Mesodermal cell (in vitro differentiated cells): ENCODE results near the gene ID3.

Experiments
- H3K27ac ChIP-seq: 2 replicates; pipeline ENCODE4 v1.7.0; 2013; ENCODE audit warnings: mild to moderate bottlenecking, low read depth, low read length, moderate library complexity; ENCODE audit not compliant: severe bottlenecking
- H3K36me3 ChIP-seq: 2 replicates; pipeline ENCODE4 v1.7.1; 2013; ENCODE audit warnings: mild to moderate bottlenecking, low read length, moderate library complexity; ENCODE audit not compliant: control insufficient read depth, insufficient read depth
- H3K4me1 ChIP-seq: one replicate; pipeline ENCODE4 v1.7.1; 2013; ENCODE audit warnings: mild to moderate bottlenecking, low read length; ENCODE audit not compliant: insufficient read depth, control insufficient read depth, poor library complexity, severe bottlenecking
- H3K4me3 ChIP-seq: 2 replicates; pipeline ENCODE4 v1.7.0; 2013; ENCODE audit warnings: low read length, control low read depth, mild to moderate bottlenecking; ENCODE audit not compliant: insufficient read depth, poor library complexity, severe bottlenecking; ENCODE audit errors: extremely low read depth
- H3K9me3 ChIP-seq: 2 replicates; pipeline ENCODE4 v1.7.1; 2013; ENCODE audit warnings: mild to moderate bottlenecking, low read length, moderate library complexity; ENCODE audit not compliant: control insufficient read depth
- WGBS, 2 experiments: methylation state at CpG; one replicate each; pipeline ENCODE4 v1.1.5; 2013; ENCODE audit warnings: missing lambda C conversion rate in 2 of 2; ENCODE audit not compliant: insufficient coverage in 2 of 2; 5-methylcytosine and 5-hydroxymethylcytosine counted together

The ID3 gene

DNA sequence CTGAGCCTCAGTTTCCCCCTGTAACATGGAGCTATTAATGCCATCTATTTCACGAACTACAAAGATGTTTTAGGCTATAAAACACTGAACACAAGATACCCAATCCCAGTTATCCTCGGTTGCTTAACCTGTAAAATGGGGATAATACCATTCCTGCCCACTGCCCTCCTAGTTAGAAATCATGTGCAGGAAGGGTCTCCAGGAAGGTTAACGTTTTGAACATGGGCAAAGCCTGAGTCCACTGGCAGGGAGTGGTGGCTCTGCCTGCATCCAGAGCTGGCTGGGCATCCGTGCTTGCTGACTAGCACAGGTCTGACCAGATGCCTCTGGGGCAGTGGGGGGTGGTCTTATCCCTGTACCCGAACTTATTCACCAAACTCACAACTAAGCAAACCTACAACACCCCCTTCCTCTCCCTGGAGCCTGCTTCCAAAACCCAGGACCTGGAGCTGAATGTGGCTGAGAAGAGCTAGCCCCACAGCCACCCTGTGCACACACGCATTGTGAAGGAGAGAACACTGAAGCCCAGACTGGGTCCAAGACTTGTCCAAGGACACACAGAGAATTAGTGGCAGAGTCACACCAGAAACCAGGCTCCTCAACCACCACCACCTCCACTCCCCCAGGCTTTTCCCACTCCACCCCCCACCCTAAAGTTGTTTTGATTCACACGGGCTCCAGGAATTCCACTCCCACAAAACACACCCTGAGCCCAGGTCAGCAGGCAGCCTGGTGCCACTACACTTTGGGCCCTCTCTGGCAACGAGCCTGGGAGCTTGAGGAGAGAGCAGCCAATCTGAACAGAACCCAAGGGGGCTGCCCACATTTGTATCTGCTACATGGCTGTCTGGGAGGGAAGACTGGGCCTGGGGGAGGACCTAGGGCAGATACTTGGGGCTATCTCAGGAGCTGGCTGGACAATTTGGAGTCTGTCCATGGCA, 29.9 kb downstream of the ID3 start:
- WGBS, 2 experiments = 78 to 88% methylated on average over 4 to 6 of the region's 8 CpGs
- H3K4me3 ChIP-seq = no peak overlapping the region
- no peaks in the 10 kb centered on the region for H3K9me3 ChIP-seq
- no peaks in the 10 kb centered on the region for H3K36me3 ChIP-seq
- H3K27ac ChIP-seq = no peak overlapping the region
- H3K4me1 ChIP-seq = no peaks in the 10 kb centered on the region

DNA sequence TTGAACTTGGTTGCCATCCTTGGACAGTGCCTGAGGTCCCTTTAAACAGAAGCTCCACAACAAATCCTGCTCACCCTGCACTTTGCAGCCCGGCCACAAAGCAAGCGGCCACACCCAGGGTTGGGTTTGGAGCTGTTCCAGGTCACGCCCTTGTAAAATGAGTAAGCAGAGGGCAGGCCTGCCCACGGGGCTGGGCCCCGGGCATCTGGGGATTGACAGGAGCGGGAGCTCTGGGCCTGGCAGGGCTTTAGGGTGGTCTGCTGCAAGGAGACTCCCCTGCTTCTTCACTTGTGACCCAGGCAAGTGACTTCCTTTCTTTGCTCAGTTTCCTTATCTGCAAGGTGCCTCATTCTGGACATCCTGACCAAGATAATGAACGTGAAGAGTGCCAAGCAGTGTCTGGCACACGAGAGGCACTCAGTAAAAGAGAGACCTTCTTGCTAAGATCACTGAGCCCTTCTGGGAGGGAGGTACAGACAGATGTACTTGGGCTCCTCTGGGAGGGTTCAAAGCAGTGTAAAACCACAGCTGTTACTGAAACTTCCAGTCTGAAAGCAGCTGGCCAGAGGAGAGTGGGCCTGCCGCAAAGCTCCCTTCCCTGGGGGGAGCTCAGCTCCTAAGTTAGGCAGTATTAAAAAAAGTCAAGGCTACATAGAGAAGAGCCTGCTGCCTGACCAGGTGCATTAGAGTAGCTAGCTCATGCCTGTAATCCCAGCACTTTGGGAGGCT, 30.9 kb downstream of the ID3 start:
- Histone ChIP-seq H3K27ac (no peak overlapping the region), H3K4me3 (no peak overlapping the region), H3K9me3 (no peaks in the 10 kb centered on the region), H3K4me1 (no peaks in the 10 kb centered on the region), H3K36me3 (no peaks in the 10 kb centered on the region)
- 75 to 78% methylated on average over 7 to 9 of the region's 9 CpGs for WGBS, 2 experiments

DNA sequence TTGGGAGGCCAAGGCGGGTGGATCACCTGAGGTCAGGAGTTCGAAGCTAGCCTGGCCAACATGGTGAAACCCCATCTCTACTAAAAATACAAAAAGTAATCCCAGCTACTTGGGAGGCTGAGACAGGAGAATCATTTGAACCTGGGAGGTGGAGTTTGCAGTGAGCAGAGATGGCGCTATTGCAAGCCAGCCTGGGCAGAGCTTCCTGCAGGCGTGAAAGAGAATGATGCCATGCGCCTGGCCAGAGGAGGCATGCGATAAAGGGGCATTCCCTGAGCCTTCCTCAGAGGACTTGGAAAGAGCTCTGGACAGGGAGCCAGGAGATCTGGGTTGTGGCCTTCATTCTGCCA, 31.4 kb downstream of the ID3 start:
- 92 to 98% methylated on average over 4 of the region's 6 CpGs for WGBS, 2 experiments
- Histone ChIP-seq H3K4me3 (no peak overlapping the region), H3K36me3 (no peaks in the 10 kb centered on the region), H3K27ac (no peak overlapping the region), H3K4me1 (no peaks in the 10 kb centered on the region), H3K9me3 (no peaks in the 10 kb centered on the region)

DNA sequence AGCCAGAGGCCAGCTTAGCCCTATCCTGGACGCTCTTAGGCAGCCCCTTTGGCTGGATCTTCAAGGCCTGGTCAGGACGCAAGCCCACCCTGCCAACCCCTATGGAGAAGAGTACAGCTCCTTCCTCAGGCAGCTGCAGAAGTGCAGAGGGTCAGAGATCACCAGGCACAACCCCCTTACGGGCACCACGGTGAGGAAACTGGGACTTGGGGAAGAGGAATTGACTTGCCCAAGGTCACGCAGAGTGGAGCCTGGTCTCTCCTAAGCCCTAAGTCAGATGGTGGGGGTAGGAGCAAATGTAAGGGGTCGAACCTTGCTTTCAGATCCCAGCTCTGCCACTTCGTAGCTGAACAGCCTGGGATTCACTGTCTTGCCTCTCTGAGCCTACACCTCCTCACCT, 31.9 kb downstream of the ID3 start:
- H3K36me3 ChIP-seq = no peaks in the 10 kb centered on the region
- H3K9me3 ChIP-seq = no peaks in the 10 kb centered on the region
- no peaks in the 10 kb centered on the region for H3K4me1 ChIP-seq
- no peak overlapping the region for H3K4me3 ChIP-seq
- 97 to 100% methylated on average over 5 to 6 of the region's 7 CpGs for WGBS, 2 experiments
- H3K27ac ChIP-seq = no peak overlapping the region

DNA sequence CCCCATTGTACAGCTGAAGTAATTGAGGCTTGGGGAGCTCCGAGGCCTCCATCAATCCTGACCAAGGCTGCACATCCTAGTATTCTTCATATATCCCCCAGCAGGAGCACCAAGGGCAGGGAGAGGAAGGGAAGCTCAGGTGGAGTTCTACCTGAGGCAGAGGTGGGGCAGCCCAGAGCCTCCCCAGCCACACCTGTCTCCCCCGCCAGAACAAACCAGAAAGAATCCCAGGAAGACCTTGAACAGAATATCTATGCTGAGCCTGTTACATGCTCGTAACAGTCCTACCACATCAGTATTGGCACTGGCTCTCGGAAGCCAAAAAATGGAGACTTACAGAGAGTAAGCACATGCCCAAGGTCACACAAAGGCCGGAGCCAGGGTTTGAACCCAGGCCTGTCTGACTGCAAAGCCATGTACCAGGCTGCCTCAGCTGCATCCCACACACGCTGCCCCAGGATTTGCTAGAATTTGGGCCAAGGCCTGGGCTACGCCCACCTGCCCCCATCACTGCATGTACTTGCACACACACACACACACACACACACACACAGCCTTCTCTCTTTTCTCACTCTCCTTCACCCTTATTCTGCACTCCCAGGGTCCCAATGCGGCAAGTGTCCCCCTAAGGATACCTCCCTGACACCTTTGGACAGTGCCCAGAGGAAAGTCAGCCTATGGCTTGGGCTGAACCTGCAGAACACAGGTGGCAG, 32.8 kb downstream of the ID3 start:
- H3K4me3 ChIP-seq = no peak overlapping the region
- WGBS, 2 experiments = 91 to 96% methylated on average over 7 of the region's 8 CpGs
- no peak overlapping the region for H3K27ac ChIP-seq
- no peaks in the 10 kb centered on the region for H3K4me1 ChIP-seq
- no peaks in the 10 kb centered on the region for H3K36me3 ChIP-seq
- H3K9me3 ChIP-seq = no peaks in the 10 kb centered on the region

DNA sequence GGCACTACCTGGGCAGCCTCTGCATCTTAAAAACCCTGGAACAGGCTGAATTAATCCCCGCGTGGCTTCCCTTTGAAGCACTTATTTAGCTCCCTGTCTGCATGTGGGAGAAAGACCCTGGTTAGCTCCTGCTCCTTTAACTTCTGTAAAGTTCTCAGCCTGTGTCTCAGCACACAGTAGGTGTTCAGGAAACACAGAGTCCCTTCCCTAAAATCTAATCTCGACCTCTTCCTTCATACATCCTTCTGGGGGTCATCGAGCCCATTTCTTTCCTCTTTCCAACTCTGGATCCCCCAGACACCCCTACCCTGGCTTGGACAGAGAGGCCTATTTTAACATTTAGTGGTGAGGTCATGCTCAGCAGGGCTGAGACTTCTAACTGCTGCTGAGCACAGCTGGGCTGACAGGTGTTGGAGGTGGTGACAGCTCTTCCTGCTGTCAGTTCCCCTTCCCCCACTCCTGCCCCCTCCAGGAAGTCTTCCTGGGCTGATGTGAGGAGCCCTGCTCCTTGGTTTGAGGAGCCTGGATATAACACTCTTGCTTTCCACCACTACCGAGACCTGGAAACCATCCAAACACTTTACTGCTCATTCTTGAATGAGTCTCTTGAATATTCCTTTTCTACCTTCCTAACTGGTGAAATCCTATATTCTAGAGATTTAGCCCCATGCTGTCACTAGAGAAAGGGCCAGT, 33.6 kb downstream of the ID3 start:
- Histone ChIP-seq H3K36me3 (no peaks in the 10 kb centered on the region), H3K4me3 (no peak overlapping the region), H3K9me3 (no peaks in the 10 kb centered on the region), H3K4me1 (no peaks in the 10 kb centered on the region), H3K27ac (no peak overlapping the region)
- 63 to 69% methylated on average over 3 to 4 of the region's 5 CpGs for WGBS, 2 experiments

- WGBS, 2 experiments = 59 to 72% methylated on average over 4 to 6 of the region's 9 CpGs
Observed at GRCh38 chr1:23524716-23525401, 34.4 kb downstream of the ID3 start.

DNA sequence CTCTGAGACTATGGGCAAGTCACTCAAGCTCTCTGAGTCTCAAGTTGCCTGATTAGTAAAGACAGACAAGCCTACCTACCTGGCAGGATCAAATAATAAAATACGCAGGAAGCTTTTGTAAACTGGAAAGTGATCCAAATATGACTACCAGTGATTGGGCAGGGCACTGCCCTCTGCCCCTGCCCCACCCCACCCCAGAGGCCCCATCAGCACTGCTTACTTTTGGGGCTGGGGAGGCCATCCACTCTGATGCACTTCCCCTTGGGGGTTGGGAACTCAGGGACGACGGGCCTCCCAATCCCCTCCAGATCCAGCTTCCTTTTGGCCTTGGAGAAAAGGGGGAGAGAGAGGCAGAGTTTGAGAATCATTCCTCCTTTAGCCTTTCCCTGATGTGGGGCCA, 35.1 kb downstream of the ID3 start:
- WGBS, 2 experiments = 100% methylated on average over 1 of the region's 3 CpGs; no CpG with 5 or more reads in 1 of the 2 experiments
- no peak overlapping the region for H3K4me3 ChIP-seq

More at GRCh38 chr1:23524716-23525401, 34.4 kb downstream of the ID3 start:
- no peak overlapping the region for H3K27ac ChIP-seq
- no peaks in the 10 kb centered on the region for H3K4me1 ChIP-seq
- no peak overlapping the region for H3K4me3 ChIP-seq
- no peaks in the 10 kb centered on the region for H3K36me3 ChIP-seq
- H3K9me3 ChIP-seq = no peaks in the 10 kb centered on the region

GRCh38 chr1:23522244-23522982, 36.9 kb downstream of the ID3 start:
- Histone ChIP-seq H3K4me3 (no peak overlapping the region), H3K36me3 (no peaks in the 10 kb centered on the region), H3K9me3 (no peaks in the 10 kb centered on the region), H3K27ac (no peak overlapping the region), H3K4me1 (no peaks in the 10 kb centered on the region)
- WGBS, 2 experiments = 89 to 94% methylated on average over 5 to 6 of the region's 7 CpGs

More for the DNA sequence above, 35.1 kb downstream of the ID3 start:
- Histone ChIP-seq H3K4me1 (no peaks in the 10 kb centered on the region), H3K36me3 (no peaks in the 10 kb centered on the region), H3K27ac (no peak overlapping the region), H3K9me3 (no peaks in the 10 kb centered on the region)
